ENCODE data around the gene TMEM269. TPM values are rescaled to one million over a fixed set of nuclear protein-coding genes. Genes with fewer than 3 reads are reported as not detected.

The TMEM269 gene
- total and polyA plus RNA-seq, 9 of the 15 experiments (the other 6 are each of a cell fraction or from before 2014, with no cell fraction given), result 0.09 to 0.49 (median 0.21) TPM

DNA sequence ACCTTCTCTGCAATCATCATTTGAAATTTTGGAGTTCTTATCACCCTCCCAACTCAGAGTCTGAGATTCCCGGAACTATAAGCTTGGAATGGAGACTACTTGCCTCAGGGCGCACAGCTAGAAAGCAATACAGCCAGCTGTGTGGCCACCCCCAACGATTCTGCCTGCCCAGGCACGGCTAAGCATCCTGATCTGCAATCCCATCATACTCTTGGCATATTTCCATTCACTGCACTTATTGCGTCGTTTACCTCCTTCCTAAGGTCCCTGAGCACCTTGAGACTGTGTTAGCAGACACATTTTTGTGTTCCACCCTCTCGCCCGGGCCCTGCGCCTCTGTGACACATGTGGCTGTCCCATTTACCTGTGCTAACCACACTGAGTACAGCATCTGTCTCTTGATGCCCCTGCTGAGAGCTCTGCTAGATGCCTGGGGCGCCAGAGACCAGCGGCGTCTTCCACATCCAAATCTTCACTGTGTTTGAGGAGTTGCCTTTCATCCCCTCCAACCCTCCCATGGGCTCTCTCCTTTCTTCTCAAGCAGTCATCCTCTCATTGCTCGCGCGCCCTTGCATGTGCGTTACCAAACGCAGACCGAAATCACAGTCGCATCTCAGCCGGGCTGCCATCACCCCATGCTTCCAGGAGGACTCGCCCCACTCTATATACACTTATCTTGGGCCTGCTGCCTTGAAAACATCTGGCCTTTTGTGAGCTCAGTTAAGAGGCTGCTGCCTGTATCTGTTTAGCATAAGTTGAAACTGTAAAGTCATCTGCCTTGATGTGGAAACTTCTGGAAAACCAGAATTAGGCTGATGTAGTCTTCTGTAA, 41.3 kb upstream of the TMEM269 start:
- intact Hi-C loops (cut with micrococcal nuclease), result no loop called here
- no TSS peak for BruUV-seq (replicated peaks)
- POLR2A ChIA-PET, result interaction anchor here (0.8 to 1.7 kb wide), 2 partner anchors 9 to 23 kb away, joined by 5 to 6 read pairs; partner anchors contain the start of genes C1orf50 and P3H1
- Histone ChIP-seq H3K27ac (ENCODE audit: extremely low read depth, low read depth, low read length) (no peak overlapping the region), H3K27me3 (ENCODE audit: control insufficient read depth in 2 of 2, insufficient read depth in 2 of 2, low read length in 2 of 2) (peaks cover 4 to 24% of the 10 kb centered on the region in 2 experiments; a peak in 4 of 5 replicates), H3K9me3 (replicated peaks; ENCODE audit: control insufficient read depth, insufficient read depth, low read depth, low read length) (no peaks in the 10 kb centered on the region), H2AFZ (ENCODE audit: low read depth, low read length) (no peak overlapping the region), H3K9me1 (ENCODE audit: control insufficient read depth, insufficient read depth, low read length) (peaks cover 8% of the 10 kb centered on the region), H3K9ac (ENCODE audit: insufficient read depth in 1 of 2, low read depth in 2 of 2, low read length in 2 of 2) (no peak overlapping the region), H3K36me3 (ENCODE audit: control insufficient read depth, insufficient read depth, low read length) (peaks cover 28% of the 10 kb centered on the region; the same call in 2 of the 3 replicates), H4K20me1 (replicated peaks; ENCODE audit: control insufficient read depth, insufficient read depth, low read length) (peaks cover 5% of the 10 kb centered on the region; the same call in 1 of the 2 replicates), H3K4me3 (no peak overlapping the region), H3K79me2 (ENCODE audit: control insufficient read depth, insufficient read depth, low read length) (no peaks in the 10 kb centered on the region), H3K4me2 (ENCODE audit: insufficient read depth, low read length) (no peak overlapping the region), H3K4me1 (replicated peaks in 1 of 2; ENCODE audit: control insufficient read depth in 2 of 2, insufficient read depth in 2 of 2, low read length in 2 of 2) (peaks cover 0 to 21% of the 10 kb centered on the region in 2 experiments; a peak in 2 of 5 replicates)
- CTCF ChIA-PET (ENCODE audit: low intra/inter-chr PET ratio), result no interaction called here
- in situ Hi-C loops (cut with MboI), result loop anchor here (10.0 to 25.0 kb wide), 2 partner anchors 156 to 399 kb away; no protein-coding TSS in a partner anchor
- 0 out of 4 replicates have a peak, but pooled peaks of 1 of the 2 experiments have one; percentile 13 for TF ChIP-seq TRIM24 (IDR thresholded peaks at IDR 0.05)
- no peak for TF ChIP-seq MXI1 (IDR thresholded peaks at IDR 0.05; ENCODE audit: low read depth, low read length)
- DNase-seq (ENCODE audit: extremely low read depth in 1 of 4, low spot score in 3 of 4) (no peak), ATAC-seq (no peak), FAIRE-seq (no peak)
- 31% methylated on average over 21 of the region's 21 CpGs for WGBS (ENCODE audit: insufficient coverage, low coverage, missing lambda C conversion rate)

DNA sequence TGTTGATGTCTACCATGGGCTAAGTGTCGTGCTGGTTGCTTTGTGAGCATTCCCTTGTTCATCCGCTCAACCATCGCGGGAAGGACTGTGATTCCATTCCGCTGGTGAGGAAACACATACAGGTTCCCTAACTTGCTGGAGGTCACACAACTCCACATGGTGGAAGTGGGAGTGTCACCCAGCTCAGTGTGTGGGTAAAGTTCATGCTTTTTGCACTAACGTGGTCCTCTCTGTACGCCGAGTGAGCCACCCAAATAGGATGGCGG, 40.7 kb upstream of the TMEM269 start:
- ChIA-PET POLR2A (interaction anchor here (1.7 kb wide), 1 partner anchor 8 kb away, joined by 5 read pairs; no protein-coding TSS in a partner anchor), CTCF (ENCODE audit: low intra/inter-chr PET ratio) (no interaction called here)
- no peak for ATAC-seq
- Histone ChIP-seq H3K79me2 (ENCODE audit: control insufficient read depth, insufficient read depth, low read length) (no peaks in the 10 kb centered on the region), H4K20me1 (replicated peaks; ENCODE audit: control insufficient read depth, insufficient read depth, low read length) (peaks cover 5% of the 10 kb centered on the region; the same call in 1 of the 2 replicates), H3K4me2 (ENCODE audit: insufficient read depth, low read length) (no peak overlapping the region), H3K27me3 (ENCODE audit: control insufficient read depth in 2 of 2, insufficient read depth in 2 of 2, low read length in 2 of 2) (peaks cover 2 to 19% of the 10 kb centered on the region in 2 experiments; a peak in 4 of 5 replicates), H3K9me1 (ENCODE audit: control insufficient read depth, insufficient read depth, low read length) (peaks cover 8% of the 10 kb centered on the region), H2AFZ (ENCODE audit: low read depth, low read length) (no peak overlapping the region), H3K4me1 (replicated peaks in 1 of 2; ENCODE audit: control insufficient read depth in 2 of 2, insufficient read depth in 2 of 2, low read length in 2 of 2) (peaks cover 0 to 16% of the 10 kb centered on the region in 2 experiments; a peak in 2 of 5 replicates), H3K9me3 (replicated peaks; ENCODE audit: control insufficient read depth, insufficient read depth, low read depth, low read length) (no peaks in the 10 kb centered on the region), H3K27ac (ENCODE audit: extremely low read depth, low read depth, low read length) (no peak overlapping the region), H3K9ac (ENCODE audit: insufficient read depth in 1 of 2, low read depth in 2 of 2, low read length in 2 of 2) (no peak overlapping the region), H3K4me3 (no peak overlapping the region), H3K36me3 (ENCODE audit: control insufficient read depth, insufficient read depth, low read length) (peaks cover 34% of the 10 kb centered on the region; the same call in 2 of the 3 replicates)
- in situ Hi-C loops (cut with MboI) (loop anchor here (10.0 to 25.0 kb wide), 2 partner anchors 157 to 399 kb away; no protein-coding TSS in a partner anchor), intact Hi-C loops (cut with micrococcal nuclease) (no loop called here)
- no TSS peak for BruUV-seq (replicated peaks)
- WGBS (ENCODE audit: insufficient coverage, low coverage, missing lambda C conversion rate), result 56% methylated on average over 9 of the region's 9 CpGs
- FAIRE-seq, result no peak
- DNase-seq (ENCODE audit: extremely low read depth in 1 of 4, low spot score in 3 of 4), result no peak
- TF ChIP-seq, protein P1, sequence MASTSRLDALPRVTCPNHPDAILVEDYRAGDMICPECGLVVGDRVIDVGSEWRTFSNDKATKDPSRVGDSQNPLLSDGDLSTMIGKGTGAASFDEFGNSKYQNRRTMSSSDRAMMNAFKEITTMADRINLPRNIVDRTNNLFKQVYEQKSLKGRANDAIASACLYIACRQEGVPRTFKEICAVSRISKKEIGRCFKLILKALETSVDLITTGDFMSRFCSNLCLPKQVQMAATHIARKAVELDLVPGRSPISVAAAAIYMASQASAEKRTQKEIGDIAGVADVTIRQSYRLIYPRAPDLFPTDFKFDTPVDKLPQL (IDR thresholded peaks at IDR 0.05; ENCODE audit: extremely low read depth, insufficient read length), result no peak
- TF ChIP-seq ZNF134 (CRISPR knock-in tag; conservative IDR thresholded peaks at IDR 0.05) (no peak), GTF2F1 (IDR thresholded peaks at IDR 0.05; ENCODE audit: low read depth, low read length) (no peak), ZNF695 (CRISPR knock-in tag; IDR thresholded peaks at IDR 0.05) (no peak)
- TF ChIP-seq, protein P2, sequence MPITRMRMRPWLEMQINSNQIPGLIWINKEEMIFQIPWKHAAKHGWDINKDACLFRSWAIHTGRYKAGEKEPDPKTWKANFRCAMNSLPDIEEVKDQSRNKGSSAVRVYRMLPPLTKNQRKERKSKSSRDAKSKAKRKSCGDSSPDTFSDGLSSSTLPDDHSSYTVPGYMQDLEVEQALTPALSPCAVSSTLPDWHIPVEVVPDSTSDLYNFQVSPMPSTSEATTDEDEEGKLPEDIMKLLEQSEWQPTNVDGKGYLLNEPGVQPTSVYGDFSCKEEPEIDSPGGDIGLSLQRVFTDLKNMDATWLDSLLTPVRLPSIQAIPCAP (CRISPR knock-in tag; IDR thresholded peaks at IDR 0.05; ENCODE audit: borderline replicate concordance), result no peak
- TF ChIP-seq, protein P3, sequence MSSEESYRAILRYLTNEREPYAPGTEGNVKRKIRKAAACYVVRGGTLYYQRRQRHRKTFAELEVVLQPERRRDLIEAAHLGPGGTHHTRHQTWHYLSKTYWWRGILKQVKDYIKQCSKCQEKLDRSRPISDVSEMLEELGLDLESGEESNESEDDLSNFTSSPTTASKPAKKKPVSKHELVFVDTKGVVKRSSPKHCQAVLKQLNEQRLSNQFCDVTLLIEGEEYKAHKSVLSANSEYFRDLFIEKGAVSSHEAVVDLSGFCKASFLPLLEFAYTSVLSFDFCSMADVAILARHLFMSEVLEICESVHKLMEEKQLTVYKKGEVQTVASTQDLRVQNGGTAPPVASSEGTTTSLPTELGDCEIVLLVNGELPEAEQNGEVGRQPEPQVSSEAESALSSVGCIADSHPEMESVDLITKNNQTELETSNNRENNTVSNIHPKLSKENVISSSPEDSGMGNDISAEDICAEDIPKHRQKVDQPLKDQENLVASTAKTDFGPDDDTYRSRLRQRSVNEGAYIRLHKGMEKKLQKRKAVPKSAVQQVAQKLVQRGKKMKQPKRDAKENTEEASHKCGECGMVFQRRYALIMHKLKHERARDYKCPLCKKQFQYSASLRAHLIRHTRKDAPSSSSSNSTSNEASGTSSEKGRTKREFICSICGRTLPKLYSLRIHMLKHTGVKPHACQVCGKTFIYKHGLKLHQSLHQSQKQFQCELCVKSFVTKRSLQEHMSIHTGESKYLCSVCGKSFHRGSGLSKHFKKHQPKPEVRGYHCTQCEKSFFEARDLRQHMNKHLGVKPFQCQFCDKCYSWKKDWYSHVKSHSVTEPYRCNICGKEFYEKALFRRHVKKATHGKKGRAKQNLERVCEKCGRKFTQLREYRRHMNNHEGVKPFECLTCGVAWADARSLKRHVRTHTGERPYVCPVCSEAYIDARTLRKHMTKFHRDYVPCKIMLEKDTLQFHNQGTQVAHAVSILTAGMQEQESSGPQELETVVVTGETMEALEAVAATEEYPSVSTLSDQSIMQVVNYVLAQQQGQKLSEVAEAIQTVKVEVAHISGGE (CRISPR knock-in tag; IDR thresholded peaks at IDR 0.05), result no peak
